ENCODE results near the gene IL19. TPM values are rescaled to one million over a fixed set of nuclear protein-coding genes. Genes with fewer than 3 reads are reported as not detected.

Gene IL19
- total RNA-seq, 1 donor from 2014 or later = not detected

DNA sequence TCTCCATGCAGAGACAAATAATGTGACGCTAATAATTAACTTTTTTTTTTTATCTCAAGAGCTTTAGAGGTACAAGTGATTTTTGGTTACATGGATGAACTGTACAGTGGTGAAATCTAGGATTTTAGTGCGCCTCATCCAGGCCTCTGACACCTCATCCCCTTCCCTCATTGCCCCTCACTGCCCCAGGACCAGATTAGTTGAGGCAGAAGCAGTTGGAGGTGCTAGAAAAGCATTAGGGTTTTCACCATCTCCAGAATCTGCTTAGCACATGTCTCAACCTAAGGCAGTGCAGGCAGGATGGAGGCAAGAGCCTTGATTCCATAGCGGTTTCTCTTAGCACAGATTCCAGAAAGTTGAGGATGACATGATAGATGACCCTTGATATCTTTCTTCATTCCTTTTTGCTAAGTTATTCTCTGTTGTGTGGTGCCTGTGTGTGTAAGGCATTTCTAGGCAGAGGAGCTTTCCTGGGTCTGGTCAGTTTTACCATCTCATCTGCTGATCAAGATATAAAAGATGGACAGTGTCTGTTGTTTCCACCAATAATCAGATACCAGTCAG, 18.0 kb downstream of the IL19 start:
- Histone ChIP-seq H3K27ac (no peak overlapping the region), H3K4me1 (no peaks in the 10 kb centered on the region), H3K27me3 (no peaks in the 10 kb centered on the region), H3K4me3 (no peak overlapping the region), H3K36me3 (no peaks in the 10 kb centered on the region), H3K9me3 (no peaks in the 10 kb centered on the region)
- DNase-seq (ENCODE audit: low spot score in 2 of 2) = no peak
- intact Hi-C loops (cut with DNase I) = no loop called here
- TF ChIP-seq, protein P1, sequence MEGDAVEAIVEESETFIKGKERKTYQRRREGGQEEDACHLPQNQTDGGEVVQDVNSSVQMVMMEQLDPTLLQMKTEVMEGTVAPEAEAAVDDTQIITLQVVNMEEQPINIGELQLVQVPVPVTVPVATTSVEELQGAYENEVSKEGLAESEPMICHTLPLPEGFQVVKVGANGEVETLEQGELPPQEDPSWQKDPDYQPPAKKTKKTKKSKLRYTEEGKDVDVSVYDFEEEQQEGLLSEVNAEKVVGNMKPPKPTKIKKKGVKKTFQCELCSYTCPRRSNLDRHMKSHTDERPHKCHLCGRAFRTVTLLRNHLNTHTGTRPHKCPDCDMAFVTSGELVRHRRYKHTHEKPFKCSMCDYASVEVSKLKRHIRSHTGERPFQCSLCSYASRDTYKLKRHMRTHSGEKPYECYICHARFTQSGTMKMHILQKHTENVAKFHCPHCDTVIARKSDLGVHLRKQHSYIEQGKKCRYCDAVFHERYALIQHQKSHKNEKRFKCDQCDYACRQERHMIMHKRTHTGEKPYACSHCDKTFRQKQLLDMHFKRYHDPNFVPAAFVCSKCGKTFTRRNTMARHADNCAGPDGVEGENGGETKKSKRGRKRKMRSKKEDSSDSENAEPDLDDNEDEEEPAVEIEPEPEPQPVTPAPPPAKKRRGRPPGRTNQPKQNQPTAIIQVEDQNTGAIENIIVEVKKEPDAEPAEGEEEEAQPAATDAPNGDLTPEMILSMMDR (IDR thresholded peaks at IDR 0.05) = no peak

GRCh38 chr1:206790502-206791250, 20.1 kb downstream of the IL19 start:
- Histone ChIP-seq H3K9me3 (no peaks in the 10 kb centered on the region), H3K27me3 (no peaks in the 10 kb centered on the region), H3K36me3 (no peaks in the 10 kb centered on the region), H3K4me1 (no peaks in the 10 kb centered on the region), H3K27ac (no peak overlapping the region), H3K4me3 (no peak overlapping the region)
- TF ChIP-seq, protein P1 (IDR thresholded peaks at IDR 0.05) = no peak
- no peak for DNase-seq (ENCODE audit: low spot score in 2 of 2)
- intact Hi-C loops (cut with DNase I) = no loop called here

- H3K27me3 ChIP-seq = no peaks in the 10 kb centered on the region
- no peaks in the 10 kb centered on the region for H3K36me3 ChIP-seq
- no peak overlapping the region for H3K27ac ChIP-seq
- H3K4me1 ChIP-seq = no peaks in the 10 kb centered on the region
- intact Hi-C loops (cut with DNase I) = no loop called here
- H3K9me3 ChIP-seq = no peaks in the 10 kb centered on the region
- TF ChIP-seq, protein P1 (IDR thresholded peaks at IDR 0.05) = no peak
- H3K4me3 ChIP-seq = no peak overlapping the region
- DNase-seq (ENCODE audit: low spot score in 2 of 2) = no peak
Observed at GRCh38 chr1:206792939-206793607, 22.5 kb downstream of the IL19 start.

GRCh38 chr1:206793620-206794019, 23.0 kb downstream of the IL19 start:
- DNase-seq (ENCODE audit: low spot score in 2 of 2) = no peak
- Histone ChIP-seq H3K27me3 (no peaks in the 10 kb centered on the region), H3K4me3 (no peak overlapping the region), H3K27ac (no peak overlapping the region), H3K9me3 (no peaks in the 10 kb centered on the region), H3K4me1 (no peaks in the 10 kb centered on the region), H3K36me3 (no peaks in the 10 kb centered on the region)
- TF ChIP-seq, protein P1 (IDR thresholded peaks at IDR 0.05) = no peak
- intact Hi-C loops (cut with DNase I) = no loop called here

- Histone ChIP-seq H3K4me1 (no peaks in the 10 kb centered on the region), H3K9me3 (no peaks in the 10 kb centered on the region), H3K27me3 (no peaks in the 10 kb centered on the region), H3K4me3 (no peak overlapping the region), H3K27ac (no peak overlapping the region), H3K36me3 (no peaks in the 10 kb centered on the region)
- intact Hi-C loops (cut with DNase I) = no loop called here
- TF ChIP-seq, protein P1 (IDR thresholded peaks at IDR 0.05) = no peak
- no peak for DNase-seq (ENCODE audit: low spot score in 2 of 2)
Observed at GRCh38 chr1:206794294-206794908, 23.8 kb downstream of the IL19 start.

Data from ascending aorta (tissue), 2 donors.